HCT116 (cell line): ENCODE measurements around the gene TPM4. TPM values are rescaled to one million over a fixed set of nuclear protein-coding genes. Genes with fewer than 3 reads are reported as not detected.

ENCODE experiments used
- ATAC-seq: fragments of 200-7000 bp; cut with Tn5 transposase; 2 replicates; pipeline ENCODE4 v1.9.1; 2020; ENCODE audit warnings: mild to moderate bottlenecking, moderate library complexity
- BruUV-seq: library from RNA; stranded (reverse); fragments of 400-500 nt; replicated peaks from 2 replicates; lab custom pipeline; 2021; lab: Mats Ljungman, UMichigan
- CTCF ChIA-PET: fragments of 300-600 bp; sonication (Branson Sonifier 250); formaldehyde crosslinking; loops from one replicate; lab custom pipeline; 2021; ENCODE audit warnings: antibody characterized with exemption; lab: Charles Lee
- POLR2A ChIA-PET: fragments of 300-600, 350-600 bp; sonication (Branson Sonifier 250); formaldehyde crosslinking; loops from one replicate; lab custom pipeline; 2021; ENCODE audit warnings: antibody characterized with exemption; lab: Charles Lee
- RAD21 ChIA-PET, 2 experiments: fragments of 300-600 bp; sonication (Branson Sonifier 250); formaldehyde crosslinking; loops; one replicate each; lab custom pipeline; 2023; ENCODE audit warnings: low total read pairs in 2 of 2; ENCODE audit not compliant: uncharacterized antibody in 2 of 2, unreplicated experiment in 2 of 2, low non-redundant PET in 1 of 2; lab: Charles Lee
- DNase-seq: peaks from one replicate; pipeline ENCODE4 v3.0.0-alpha.2; 2010; ENCODE audit warnings: low read depth, low spot score
- H2AFZ ChIP-seq: fragments of 200-600 bp; shearing (Covaris generic), sonication (generic); 2 replicates; pipeline ENCODE4 v1.6.1; 2017; ENCODE audit warnings: low read depth, mixed run types, mixed read lengths, antibody characterized with exemption, low read length; ENCODE audit not compliant: poor library complexity, severe bottlenecking
- H3K27ac ChIP-seq: 2 replicates; pipeline ENCODE4 v1.5.1; 2012; ENCODE audit warnings: low read depth, low read length
- H3K27me3 ChIP-seq: fragments of 200-600 bp; sonication (generic); 2 replicates; pipeline ENCODE4 v1.6.1; 2016; ENCODE audit warnings: mixed run types, low read length, mixed read lengths; ENCODE audit not compliant: insufficient read depth
- H3K36me3 ChIP-seq, 2 experiments: fragments of 200-500 bp in 1 of 2; fragments of 200-600 bp in 1 of 2; sonication (Bioruptor generic) in 1 of 2; sonication (generic) in 1 of 2; 2 replicates each; pipeline versions ENCODE4 v1.5.1 to v1.6.1; 2014 to 2016; ENCODE audit warnings: low read length in 2 of 2, inconsistent platforms in 1 of 2, mixed read lengths in 1 of 2, mixed run types in 1 of 2; ENCODE audit not compliant: insufficient read depth in 2 of 2, control insufficient read depth in 1 of 2
- H3K4me1 ChIP-seq, 2 experiments: fragments of 200-600 bp in 1 of 2; sonication (generic) in 1 of 2; 2 replicates each; pipeline versions ENCODE4 v1.5.1 to v1.6.1; 2012 to 2017; ENCODE audit warnings: low read length in 2 of 2, inconsistent platforms in 1 of 2, mild to moderate bottlenecking in 1 of 2, mixed read lengths in 1 of 2, mixed run types in 1 of 2, moderate library complexity in 1 of 2; ENCODE audit not compliant: insufficient read depth in 2 of 2, control insufficient read depth in 1 of 2
- H3K4me2 ChIP-seq: fragments of 200-600 bp; sonication (generic); 2 replicates; pipeline ENCODE4 v1.6.1; 2017; ENCODE audit warnings: mixed run types, low read length, mixed read lengths
- H3K4me3 ChIP-seq, 2 experiments: fragments of 200-600 bp in 1 of 2; sonication (generic) in 1 of 2; replicated peaks in 1 of 2; 2 replicates each; pipeline ENCODE4 v1.5.1; 2011 to 2016; ENCODE audit warnings: low read length in 2 of 2, control low read depth in 1 of 2, low read depth in 1 of 2, mild to moderate bottlenecking in 1 of 2, mixed read lengths in 1 of 2, mixed run types in 1 of 2
- H3K79me2 ChIP-seq: fragments of 200-600 bp; sonication (generic); 2 replicates; pipeline ENCODE4 v1.6.1; 2017; ENCODE audit warnings: mild to moderate bottlenecking, mixed run types, low read length, moderate library complexity, mixed read lengths; ENCODE audit not compliant: insufficient read depth
- H3K9ac ChIP-seq: fragments of 200-600 bp; sonication (generic); 2 replicates; pipeline ENCODE4 v1.6.1; 2016; ENCODE audit warnings: low read length, mixed read lengths
- H3K9me2 ChIP-seq: fragments of 200-600 bp; sonication (generic), shearing (Covaris generic); 2 replicates; pipeline ENCODE4 v1.6.1; 2017; ENCODE audit warnings: mixed run types, mild to moderate bottlenecking, moderate library complexity; ENCODE audit not compliant: insufficient read depth
- H3K9me3 ChIP-seq, 2 experiments: fragments of 200-500 bp in 1 of 2; fragments of 200-600 bp in 1 of 2; sonication (Bioruptor generic) in 1 of 2; sonication (generic) in 1 of 2; 2 replicates each; pipeline ENCODE4 v1.6.1; 2014 to 2017; ENCODE audit warnings: low read length in 2 of 2, mixed read lengths in 2 of 2, inconsistent platforms in 1 of 2, low read depth in 1 of 2, mild to moderate bottlenecking in 1 of 2, mixed run types in 1 of 2, moderate library complexity in 1 of 2; ENCODE audit not compliant: control insufficient read depth in 1 of 2, insufficient read depth in 1 of 2
- H4K20me1 ChIP-seq: fragments of 200-600 bp; sonication (generic), shearing (Covaris generic); 2 replicates; pipeline ENCODE4 v1.6.1; 2017; ENCODE audit warnings: mixed run types, mild to moderate bottlenecking, moderate library complexity; ENCODE audit not compliant: insufficient read depth
- CEBPB ChIP-seq: IDR thresholded peaks from 2 replicates; pipeline ENCODE4 v1.6.1; 2012; ENCODE audit warnings: low read depth
- ELF1 ChIP-seq: IDR thresholded peaks from 2 replicates; pipeline ENCODE4 v1.6.1; 2012; ENCODE audit warnings: low read depth, borderline replicate concordance
- EZH2 ChIP-seq: fragments of 200-600 bp; sonication (generic); IDR thresholded peaks from 2 replicates; pipeline ENCODE4 v1.6.1; 2017; ENCODE audit warnings: antibody characterized with exemption, mixed run types
- JUND ChIP-seq: IDR thresholded peaks from 2 replicates; pipeline ENCODE4 v1.6.1; 2012
- POLR2A ChIP-seq: IDR thresholded peaks from 2 replicates; pipeline ENCODE4 v1.7.0; 2011; ENCODE audit warnings: borderline replicate concordance; ENCODE audit not compliant: insufficient read depth, insufficient read length; ENCODE audit errors: extremely low read depth
- RAD21 ChIP-seq: IDR thresholded peaks from 2 replicates; pipeline ENCODE4 v1.6.1; 2012; ENCODE audit warnings: low read depth, mild to moderate bottlenecking
- SIN3A ChIP-seq: IDR thresholded peaks from 2 replicates; pipeline ENCODE4 v1.6.1; 2012; ENCODE audit warnings: low read depth
- SRF ChIP-seq: IDR thresholded peaks from 2 replicates; pipeline ENCODE4 v1.6.1; 2012; ENCODE audit warnings: low read depth
- TCF7L2 ChIP-seq: IDR thresholded peaks from 2 replicates; pipeline ENCODE4 v1.7.0; 2011; ENCODE audit warnings: borderline replicate concordance, inconsistent platforms; ENCODE audit not compliant: insufficient read depth, insufficient read length; ENCODE audit errors: extremely low read depth
- YY1 ChIP-seq: IDR thresholded peaks from 2 replicates; pipeline ENCODE4 v1.6.1; 2011; ENCODE audit warnings: low read length, low read depth, moderate library complexity, mild to moderate bottlenecking; ENCODE audit not compliant: insufficient replicate concordance; ENCODE audit errors: extremely low read depth
- ZNF274 ChIP-seq: fragments of 200-500 bp; sonication (Bioruptor generic); IDR thresholded peaks from 2 replicates; pipeline ENCODE4 v1.6.1; 2014; ENCODE audit warnings: mild to moderate bottlenecking, low read depth, low read length, inconsistent platforms
- intact Hi-C: fragments of 100-400 bp; cut with micrococcal nuclease; formaldehyde crosslinking; loops from 2 replicates; pipeline ENCODE4 v1.10.0; 2022
- total RNA-seq: library from RNA; stranded (reverse); gene quantifications from one replicate; pipeline ENCODE4 v1.2.1, GENCODE V29; 2021; ENCODE audit not compliant: unreplicated experiment
- TF ChIP-seq, protein P1 (sequence below): IDR thresholded peaks from 2 replicates; pipeline ENCODE4 v1.6.1; 2012
- TF ChIP-seq, protein P2 (sequence below): IDR thresholded peaks from 2 replicates; pipeline ENCODE4 v1.6.1; 2011; ENCODE audit warnings: mild to moderate bottlenecking, low read length, moderate library complexity; ENCODE audit not compliant: insufficient replicate concordance; ENCODE audit errors: extremely low read depth
- TF ChIP-seq, protein P3 (sequence below): IDR thresholded peaks from 2 replicates; pipeline ENCODE4 v1.6.1; 2012; ENCODE audit warnings: low read depth

The TPM4 gene
- total RNA-seq, 1 experiment from 2014 or later: 275 TPM

DNA sequence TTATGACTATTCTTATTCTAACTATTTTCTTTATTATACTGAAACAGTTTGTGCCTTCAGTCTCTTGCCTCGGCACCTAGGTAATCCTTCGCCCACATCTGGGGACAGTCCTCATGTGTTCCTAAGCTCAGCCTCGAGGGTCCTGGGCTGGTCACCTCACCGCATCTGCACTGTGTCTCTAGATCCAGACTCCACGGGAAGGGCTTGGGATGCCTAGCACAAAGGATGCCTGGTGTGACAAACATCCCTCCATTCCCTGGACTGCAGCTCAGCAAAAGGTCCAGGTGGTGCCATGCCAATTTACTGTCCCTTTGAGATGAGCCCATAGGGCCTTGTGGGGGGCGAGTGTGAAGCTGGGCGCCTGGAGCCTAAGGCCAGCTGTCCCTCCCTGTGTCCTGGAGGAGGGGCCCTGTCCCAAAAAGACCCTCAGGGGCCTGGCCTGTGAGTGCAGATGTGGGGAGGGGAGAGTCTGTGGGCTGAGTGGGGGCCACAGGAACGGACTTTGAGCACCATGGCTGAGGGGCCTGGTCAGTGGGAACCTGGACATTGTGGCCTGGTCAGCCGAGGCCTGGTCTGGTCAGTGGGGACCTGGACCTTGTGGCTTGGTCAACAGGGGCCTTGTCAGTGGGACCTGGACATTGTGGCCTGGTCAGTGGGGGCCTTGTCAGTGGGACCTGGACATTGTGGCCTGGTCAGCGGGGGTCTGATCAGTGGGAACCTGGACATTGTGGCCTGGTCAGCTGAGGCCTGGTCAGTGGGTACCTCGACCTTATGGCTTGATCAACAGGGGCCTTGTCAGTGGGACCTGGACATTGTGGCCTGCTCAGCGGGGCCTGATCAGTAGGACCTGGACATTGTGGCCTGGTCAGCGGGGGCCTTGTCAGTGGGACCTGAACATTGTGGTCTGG lies 45.1 kb upstream of the TPM4 start:
- no peak overlapping the region for H3K9ac ChIP-seq
- no peaks in the 10 kb centered on the region for H3K9me2 ChIP-seq
- ATAC-seq (no peak), DNase-seq (no peak)
- no peak overlapping the region for H3K4me2 ChIP-seq
- no peaks in the 10 kb centered on the region for H3K4me1 ChIP-seq
- no TSS peak for BruUV-seq
- no peaks in the 10 kb centered on the region for H3K27me3 ChIP-seq
- TF ChIP-seq ZNF274: no peak
- TF ChIP-seq CEBPB: no peak
- no peak for TF ChIP-seq YY1
- no peak for TF ChIP-seq ELF1
- no peak for TF ChIP-seq POLR2A
- TF ChIP-seq EZH2: no peak
- TF ChIP-seq, protein P1, sequence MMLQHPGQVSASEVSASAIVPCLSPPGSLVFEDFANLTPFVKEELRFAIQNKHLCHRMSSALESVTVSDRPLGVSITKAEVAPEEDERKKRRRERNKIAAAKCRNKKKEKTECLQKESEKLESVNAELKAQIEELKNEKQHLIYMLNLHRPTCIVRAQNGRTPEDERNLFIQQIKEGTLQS: no peak
- no peak for TF ChIP-seq SRF
- TF ChIP-seq, all 23 proteins: peak for 0
- intact Hi-C loops: no loop called here
- Histone ChIP-seq H3K9me3 (no peaks in the 10 kb centered on the region), H2AFZ (no peak overlapping the region), H4K20me1 (no peaks in the 10 kb centered on the region), H3K27ac (no peak overlapping the region), H3K4me3 (no peak overlapping the region), H3K79me2 (no peaks in the 10 kb centered on the region), H3K36me3 (no peaks in the 10 kb centered on the region)
- ChIA-PET POLR2A (no interaction called here), CTCF (no interaction called here), RAD21 (no interaction called here)

DNA sequence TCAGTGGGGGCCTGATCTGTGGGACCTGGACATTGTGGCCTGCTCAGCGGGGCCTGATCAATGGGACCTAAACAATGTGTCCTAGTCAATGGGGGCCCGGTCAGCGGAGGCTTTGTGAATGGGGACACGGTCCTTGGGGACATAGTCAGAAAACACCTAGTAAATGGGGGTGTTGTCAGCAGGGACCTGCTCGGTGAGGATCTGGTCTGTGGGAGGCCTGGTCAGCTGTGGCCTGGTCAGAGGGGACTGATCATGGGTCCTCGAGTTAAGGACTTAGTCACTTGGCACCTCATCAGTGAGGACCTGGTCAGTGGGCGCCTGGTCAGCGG lies 44.5 kb upstream of the TPM4 start:
- RAD21 ChIA-PET: no interaction called here
- intact Hi-C loops: no loop called here
- Histone ChIP-seq H3K27ac (no peak overlapping the region), H3K79me2 (no peaks in the 10 kb centered on the region), H3K9me2 (no peaks in the 10 kb centered on the region), H3K4me1 (no peaks in the 10 kb centered on the region), H2AFZ (no peak overlapping the region), H4K20me1 (no peaks in the 10 kb centered on the region), H3K9me3 (no peaks in the 10 kb centered on the region), H3K4me2 (no peak overlapping the region), H3K36me3 (no peaks in the 10 kb centered on the region), H3K9ac (no peak overlapping the region), H3K4me3 (no peak overlapping the region), H3K27me3 (no peaks in the 10 kb centered on the region)
- no peak for DNase-seq
- POLR2A ChIA-PET: no interaction called here
- CTCF ChIA-PET: no interaction called here
- ATAC-seq: no peak
- BruUV-seq: no TSS peak
- TF ChIP-seq SRF: no peak
- TF ChIP-seq, protein P2, sequence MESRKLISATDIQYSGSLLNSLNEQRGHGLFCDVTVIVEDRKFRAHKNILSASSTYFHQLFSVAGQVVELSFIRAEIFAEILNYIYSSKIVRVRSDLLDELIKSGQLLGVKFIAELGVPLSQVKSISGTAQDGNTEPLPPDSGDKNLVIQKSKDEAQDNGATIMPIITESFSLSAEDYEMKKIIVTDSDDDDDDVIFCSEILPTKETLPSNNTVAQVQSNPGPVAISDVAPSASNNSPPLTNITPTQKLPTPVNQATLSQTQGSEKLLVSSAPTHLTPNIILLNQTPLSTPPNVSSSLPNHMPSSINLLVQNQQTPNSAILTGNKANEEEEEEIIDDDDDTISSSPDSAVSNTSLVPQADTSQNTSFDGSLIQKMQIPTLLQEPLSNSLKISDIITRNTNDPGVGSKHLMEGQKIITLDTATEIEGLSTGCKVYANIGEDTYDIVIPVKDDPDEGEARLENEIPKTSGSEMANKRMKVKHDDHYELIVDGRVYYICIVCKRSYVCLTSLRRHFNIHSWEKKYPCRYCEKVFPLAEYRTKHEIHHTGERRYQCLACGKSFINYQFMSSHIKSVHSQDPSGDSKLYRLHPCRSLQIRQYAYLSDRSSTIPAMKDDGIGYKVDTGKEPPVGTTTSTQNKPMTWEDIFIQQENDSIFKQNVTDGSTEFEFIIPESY: no peak
- no peak for TF ChIP-seq POLR2A
- no peak for TF ChIP-seq SIN3A
- TF ChIP-seq, protein P3, sequence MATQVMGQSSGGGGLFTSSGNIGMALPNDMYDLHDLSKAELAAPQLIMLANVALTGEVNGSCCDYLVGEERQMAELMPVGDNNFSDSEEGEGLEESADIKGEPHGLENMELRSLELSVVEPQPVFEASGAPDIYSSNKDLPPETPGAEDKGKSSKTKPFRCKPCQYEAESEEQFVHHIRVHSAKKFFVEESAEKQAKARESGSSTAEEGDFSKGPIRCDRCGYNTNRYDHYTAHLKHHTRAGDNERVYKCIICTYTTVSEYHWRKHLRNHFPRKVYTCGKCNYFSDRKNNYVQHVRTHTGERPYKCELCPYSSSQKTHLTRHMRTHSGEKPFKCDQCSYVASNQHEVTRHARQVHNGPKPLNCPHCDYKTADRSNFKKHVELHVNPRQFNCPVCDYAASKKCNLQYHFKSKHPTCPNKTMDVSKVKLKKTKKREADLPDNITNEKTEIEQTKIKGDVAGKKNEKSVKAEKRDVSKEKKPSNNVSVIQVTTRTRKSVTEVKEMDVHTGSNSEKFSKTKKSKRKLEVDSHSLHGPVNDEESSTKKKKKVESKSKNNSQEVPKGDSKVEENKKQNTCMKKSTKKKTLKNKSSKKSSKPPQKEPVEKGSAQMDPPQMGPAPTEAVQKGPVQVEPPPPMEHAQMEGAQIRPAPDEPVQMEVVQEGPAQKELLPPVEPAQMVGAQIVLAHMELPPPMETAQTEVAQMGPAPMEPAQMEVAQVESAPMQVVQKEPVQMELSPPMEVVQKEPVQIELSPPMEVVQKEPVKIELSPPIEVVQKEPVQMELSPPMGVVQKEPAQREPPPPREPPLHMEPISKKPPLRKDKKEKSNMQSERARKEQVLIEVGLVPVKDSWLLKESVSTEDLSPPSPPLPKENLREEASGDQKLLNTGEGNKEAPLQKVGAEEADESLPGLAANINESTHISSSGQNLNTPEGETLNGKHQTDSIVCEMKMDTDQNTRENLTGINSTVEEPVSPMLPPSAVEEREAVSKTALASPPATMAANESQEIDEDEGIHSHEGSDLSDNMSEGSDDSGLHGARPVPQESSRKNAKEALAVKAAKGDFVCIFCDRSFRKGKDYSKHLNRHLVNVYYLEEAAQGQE: no peak
- no peak for TF ChIP-seq JUND
- TF ChIP-seq TCF7L2: no peak
- no peak for TF ChIP-seq RAD21
- TF ChIP-seq ELF1: no peak
- no peak for TF ChIP-seq EZH2
